Glomerular endothelial cell (primary cell): ENCODE results near the gene CLEC9A. TPM values are rescaled to one million over a fixed set of nuclear protein-coding genes. Genes with fewer than 3 reads are reported as not detected.

Source experiments
- DNase-seq: peaks from one replicate; pipeline ENCODE4 v3.0.0-alpha.2; 2011; ENCODE audit warnings: low read depth, low spot score; ENCODE audit errors: extremely low read depth
- total RNA-seq: library from RNA; depleted of rRNA; stranded (reverse); fragments of >200 nt; gene quantifications from 2 replicates; pipeline ENCODE4 v1.2.3, GENCODE V29; 2015

CLEC9A gene
- total RNA-seq, 1 donor from 2014 or later: not detected

DNA sequence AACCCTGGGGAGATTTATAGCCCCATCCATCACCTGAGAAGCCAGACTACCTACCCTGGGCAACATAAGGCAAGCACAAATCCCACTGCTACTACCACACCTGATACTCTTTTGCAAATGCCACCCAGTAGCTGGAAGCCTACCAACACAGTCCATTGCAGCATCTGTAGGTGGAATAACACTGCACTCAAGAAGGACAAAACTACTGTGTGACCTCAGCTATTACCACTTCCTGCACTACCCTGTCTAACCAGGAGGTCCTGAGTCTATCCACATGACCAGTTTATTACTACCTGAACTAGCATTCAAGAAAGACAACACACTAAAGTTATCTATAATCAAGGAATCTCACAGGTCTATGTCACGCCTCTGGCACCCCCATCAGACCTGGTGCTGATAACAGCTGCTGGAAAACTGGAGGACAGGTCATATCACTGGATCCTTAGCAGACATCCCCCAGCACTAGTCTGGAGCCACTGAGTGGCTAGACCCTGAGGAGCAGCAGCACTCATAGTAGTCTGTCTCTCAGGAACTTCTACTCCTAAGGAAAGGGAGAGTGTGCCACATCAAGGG is 71.3 kb downstream of the CLEC9A start:
- no peak for DNase-seq

DNA sequence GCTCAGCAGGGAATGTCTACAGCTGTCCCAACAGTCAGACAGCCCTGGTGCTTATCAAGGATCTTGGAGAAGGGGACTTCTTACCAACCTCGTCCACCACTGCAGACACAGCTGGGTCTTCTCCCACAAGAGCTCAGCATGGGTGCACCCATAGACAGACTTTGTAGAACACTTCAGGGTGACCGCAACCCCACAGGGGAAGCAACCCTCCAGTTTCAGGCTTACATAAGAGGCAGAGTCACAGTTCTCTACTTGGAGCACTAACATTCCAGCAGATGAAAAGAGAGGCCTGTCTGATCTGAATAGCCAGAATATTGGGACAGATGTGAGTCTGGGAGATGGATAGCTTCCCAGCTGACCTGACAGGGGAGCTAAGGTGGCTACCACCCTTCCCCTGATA is 71.8 kb downstream of the CLEC9A start:
- DNase-seq: no peak

DNA sequence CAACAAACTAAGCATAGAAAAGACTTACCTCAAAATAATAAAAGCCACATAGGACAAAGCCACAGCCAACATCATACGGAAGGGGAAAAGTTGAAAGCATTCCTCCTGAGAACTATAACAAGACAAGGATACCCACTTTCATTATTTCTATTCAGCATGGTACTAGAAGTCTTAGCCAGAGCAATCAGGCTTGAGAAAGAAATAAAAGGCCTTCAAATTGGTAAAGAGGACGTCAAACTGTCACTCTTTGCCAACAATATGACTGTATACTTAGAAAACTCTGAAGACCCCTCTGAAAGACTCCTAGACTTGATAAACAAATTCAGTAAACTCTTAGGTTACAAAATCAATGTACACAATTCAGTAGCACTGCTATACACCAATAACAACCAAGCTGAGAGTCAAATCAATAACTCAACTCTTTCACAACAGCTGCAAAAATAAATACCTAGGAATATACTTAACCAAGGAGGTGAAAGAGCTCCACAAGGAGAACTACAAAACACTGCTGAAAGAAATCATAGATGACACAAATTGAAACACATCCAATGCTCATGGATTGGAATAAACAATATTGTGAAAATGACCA is 79.9 kb downstream of the CLEC9A start:
- no peak for DNase-seq

DNA sequence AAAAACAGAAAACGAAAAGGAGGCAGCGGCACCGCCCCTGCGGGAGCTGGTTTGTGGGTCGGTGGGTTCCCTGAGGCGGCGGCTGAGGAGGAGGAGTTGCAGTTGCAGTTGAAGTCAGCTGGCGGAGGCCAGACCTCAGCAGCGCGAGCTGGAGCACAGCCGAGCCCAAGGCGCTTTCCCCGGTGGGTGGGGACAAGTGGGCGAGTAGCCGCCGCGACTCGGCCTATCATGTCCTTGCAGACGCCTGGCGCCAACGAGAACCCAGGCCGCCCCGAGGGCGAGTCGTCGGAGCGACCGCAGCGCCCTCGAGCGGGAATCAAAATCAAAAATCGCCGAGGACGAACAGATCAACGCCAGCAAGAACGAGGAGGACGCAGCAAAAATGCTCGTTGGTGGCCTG is 81.0 kb downstream of the CLEC9A start:
- DNase-seq: no peak

DNA sequence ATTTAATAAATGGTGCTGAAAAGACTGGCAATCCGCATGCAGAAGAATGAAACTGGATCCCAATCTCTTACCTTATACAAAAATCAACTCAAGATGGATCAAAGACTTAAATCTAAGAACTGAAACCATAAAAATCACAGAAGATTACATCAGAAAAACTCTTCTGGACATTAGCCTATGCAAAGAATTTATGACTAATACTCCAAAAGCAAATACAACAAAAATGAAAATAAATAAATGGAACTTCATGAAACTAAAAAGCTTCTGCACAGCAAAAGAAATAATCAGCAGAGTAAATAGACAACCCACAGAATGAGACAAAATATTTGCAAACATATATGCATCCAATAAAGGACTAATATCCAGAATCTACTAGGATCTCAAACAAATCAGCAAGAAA is 82.6 kb downstream of the CLEC9A start:
- DNase-seq: no peak

DNA sequence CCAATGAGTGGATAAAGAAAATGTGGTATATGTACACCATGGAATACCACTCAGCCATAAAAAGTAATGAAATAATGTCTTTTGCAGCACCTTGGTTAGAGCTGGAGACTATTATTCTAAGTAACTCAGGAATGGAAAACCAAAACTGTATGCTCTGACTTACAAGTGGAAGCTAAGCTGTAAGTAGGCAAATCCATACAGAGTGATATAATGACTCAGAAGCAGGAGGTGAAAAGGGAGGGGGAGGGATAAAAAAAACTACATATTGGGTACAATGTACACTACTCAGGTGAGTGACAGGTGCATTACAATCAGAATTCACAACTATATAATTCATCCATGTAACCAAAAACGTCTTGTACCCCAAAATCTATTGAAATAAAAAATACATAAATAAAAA is 83.4 kb downstream of the CLEC9A start:
- no peak for DNase-seq

DNA sequence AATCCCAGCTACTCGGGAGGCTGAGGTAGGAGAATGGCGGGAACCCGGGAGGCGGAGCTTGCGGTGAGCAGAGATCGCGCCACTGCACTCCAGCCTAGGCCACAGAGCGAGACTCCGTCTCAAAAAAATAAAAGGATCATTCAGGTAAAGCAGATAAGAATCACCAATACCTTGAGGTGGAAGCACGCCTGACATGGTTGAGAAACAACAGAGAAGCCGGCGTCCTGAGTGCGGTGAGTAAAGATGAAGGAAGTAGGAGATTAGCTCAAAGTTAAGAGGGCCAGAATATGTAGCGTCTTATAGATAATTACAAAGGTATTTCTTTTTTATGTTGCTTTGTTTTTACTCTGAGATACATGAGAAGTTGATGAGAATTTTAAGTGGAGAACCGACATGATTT is 84.8 kb downstream of the CLEC9A start:
- no peak for DNase-seq

Other genes starting within 250 kb of the CLEC9A start
- gene KLRF1, start 203.2 kb upstream of the CLEC9A start, total RNA-seq: not detected in 2 replicates
- 31.2 and 51.1 TPM in 2 replicates for gene CLEC2B, start 161.3 kb upstream of the CLEC9A start, total RNA-seq
- not detected in 2 replicates for gene KLRF2, start 149.2 kb upstream of the CLEC9A start, total RNA-seq
- not detected in 2 replicates for gene CLEC2A, start 98.3 kb upstream of the CLEC9A start, total RNA-seq
- gene CLEC12A, start 59.3 kb upstream of the CLEC9A start, total RNA-seq: not detected in 2 replicates
- 0.18 TPM in 1 of 2 replicates, not detected in the other for gene CLEC1B, start 31.6 kb upstream of the CLEC9A start, total RNA-seq
- not detected in 2 replicates for gene CLEC12B, start 20.1 kb upstream of the CLEC9A start, total RNA-seq
- gene CLEC1A, start 68.3 kb downstream of the CLEC9A start, total RNA-seq: 12.8 and 20.0 TPM in 2 replicates
- gene CLEC7A, start 99.5 kb downstream of the CLEC9A start, total RNA-seq: 0.15 and 0.41 TPM in 2 replicates
- 0.64 TPM in 1 of 2 replicates, not detected in the other for gene OLR1, start 141.4 kb downstream of the CLEC9A start, total RNA-seq
- gene TMEM52B, start 148.3 kb downstream of the CLEC9A start, total RNA-seq: not detected in 2 replicates
- 55.5 TPM in 2 replicates for gene GABARAPL1, start 182.2 kb downstream of the CLEC9A start, total RNA-seq